ENCODE data around the gene MYORG.
"Not testable (repeated sequence)": the region's sequence is repeated elsewhere in the genome, so short reads cannot be mapped to it uniquely, and the experiment has no call there.

Gene MYORG

DNA sequence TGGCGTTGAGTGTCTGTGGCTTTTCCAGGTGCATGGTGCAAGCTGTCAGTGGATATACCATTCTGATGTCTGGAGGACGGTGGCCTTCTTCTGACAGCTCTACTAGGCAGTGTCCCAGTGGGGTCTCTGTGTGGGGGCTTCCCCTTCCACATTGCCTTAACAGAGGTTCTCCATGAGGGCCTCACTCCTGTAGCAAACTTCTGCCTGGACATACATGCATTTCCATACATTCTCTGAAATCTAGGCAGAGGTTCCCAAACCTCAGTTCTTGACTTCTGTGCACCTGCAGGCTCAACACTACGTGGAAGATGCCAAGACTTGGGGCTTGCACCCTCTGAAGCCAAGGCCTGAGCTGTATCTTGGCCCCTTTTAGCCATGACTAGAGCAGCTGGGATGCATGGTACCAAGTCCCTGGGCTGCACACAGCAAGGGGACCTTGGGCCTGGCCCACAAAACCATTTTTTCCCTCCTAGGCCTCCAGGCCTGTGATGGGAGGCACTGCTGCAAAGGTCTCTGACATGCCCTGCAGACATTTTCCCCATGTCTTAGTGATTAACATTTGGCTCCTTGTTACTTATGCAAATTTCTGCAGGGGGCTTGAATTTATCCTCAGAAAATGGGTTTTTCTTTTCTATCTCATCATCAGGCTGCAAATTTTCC lies 8.8 kb downstream of the MYORG start:
- DNase-seq: not testable (repeated sequence)

DNA sequence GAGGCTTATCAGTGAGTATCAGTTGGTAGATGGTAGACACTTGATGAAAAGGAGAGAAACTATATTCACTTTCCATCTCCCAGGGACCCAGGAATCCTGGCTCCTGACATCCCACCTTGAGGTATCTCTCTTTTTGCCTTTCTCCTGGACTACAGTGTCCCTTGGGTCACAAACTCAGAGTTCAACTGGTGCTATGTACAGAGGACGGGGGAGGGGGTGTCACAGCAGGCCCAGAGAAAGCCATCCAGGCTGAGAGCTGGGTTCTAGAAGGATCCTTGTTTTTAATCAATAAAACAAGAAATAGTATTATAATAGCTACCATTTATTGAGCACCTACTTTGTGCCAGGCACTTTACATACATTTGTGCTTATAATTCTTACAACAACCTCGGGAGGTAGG lies 10.3 kb downstream of the MYORG start:
- no peak for DNase-seq

DNA sequence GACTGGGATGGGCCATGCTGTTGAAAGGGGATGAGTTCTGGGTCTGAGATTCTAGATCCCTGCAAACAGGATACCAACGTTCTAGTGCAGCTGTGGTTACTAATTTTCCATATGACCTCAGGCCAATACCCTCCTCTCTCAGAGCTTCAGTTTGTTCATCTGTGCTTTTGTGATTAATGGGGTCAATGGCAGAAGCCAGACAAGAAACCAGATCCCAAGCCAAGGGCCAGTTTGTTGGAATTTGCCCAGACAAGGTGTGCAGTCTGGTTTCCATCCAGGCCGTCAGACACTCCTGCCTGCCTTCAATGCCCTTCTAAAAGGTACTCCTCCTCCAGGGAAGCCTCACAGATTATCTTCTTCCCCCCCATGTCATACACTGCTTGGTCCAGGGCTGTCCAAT lies 11.4 kb downstream of the MYORG start:
- no peak for DNase-seq

DNA sequence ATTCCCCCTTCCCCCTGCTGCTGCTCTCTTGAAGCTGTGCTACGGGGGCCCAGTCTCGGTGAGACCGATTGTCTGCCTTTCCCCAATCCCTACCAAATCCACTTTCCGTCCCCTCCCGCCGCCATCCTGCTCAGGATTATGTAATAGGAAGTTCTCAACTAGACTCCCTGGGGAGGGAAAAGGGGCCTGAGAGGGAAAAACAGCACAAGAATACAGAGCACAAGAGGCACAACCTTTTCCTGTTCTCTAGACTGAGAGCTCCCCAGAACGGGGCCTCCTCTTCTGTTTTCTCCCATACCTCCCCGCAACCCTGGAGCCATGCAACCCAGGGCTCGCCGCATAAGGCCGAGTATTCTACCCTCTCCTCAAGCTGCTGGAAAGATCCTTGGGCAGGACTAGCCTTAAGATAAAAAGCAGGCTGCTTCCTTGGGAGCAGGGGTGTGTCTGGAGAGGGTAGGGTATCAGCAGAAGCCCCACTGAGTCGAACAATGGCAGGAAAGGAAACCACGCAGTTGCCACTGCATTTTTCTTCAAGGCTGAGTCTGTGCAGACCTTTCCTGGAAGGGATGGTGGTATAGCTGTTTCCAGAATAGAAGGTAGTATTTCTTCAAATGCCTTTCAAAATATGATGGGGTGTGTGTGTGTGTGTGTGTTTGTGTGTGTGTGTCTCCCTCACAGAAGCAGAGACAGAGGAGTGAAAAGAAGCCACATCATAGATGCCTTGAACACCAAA lies 12.9 kb downstream of the MYORG start:
- no peak for DNase-seq

DNA sequence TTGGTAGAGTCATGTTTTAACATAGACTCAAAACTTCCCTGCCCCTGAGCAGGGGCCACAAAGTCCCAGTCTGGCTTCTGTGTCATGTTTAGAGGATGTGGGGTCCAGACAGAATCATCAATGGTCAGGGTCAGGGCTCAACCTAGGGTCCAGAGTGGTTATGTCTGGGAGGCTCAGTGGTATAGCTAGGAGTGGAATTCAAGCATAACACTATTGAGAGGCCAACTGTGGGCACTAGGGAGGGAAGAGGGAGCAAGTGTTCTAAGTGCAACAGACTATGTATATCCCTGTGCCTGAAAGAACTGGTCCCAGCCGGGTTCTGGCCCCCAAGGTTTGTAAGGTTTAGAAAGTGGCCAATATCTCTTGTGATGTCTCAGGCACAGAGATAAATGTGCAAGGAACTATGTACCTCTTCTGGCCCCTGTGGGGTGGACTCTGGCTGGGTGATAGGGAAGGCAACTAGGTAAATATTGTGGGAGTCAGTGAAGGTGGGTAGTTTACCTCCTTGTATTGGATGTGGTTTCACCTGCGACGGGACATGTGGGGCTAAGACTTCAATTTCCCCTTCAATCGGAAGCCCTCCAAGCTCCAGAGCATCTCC lies 14.0 kb downstream of the MYORG start:
- DNase-seq: no peak

DNA sequence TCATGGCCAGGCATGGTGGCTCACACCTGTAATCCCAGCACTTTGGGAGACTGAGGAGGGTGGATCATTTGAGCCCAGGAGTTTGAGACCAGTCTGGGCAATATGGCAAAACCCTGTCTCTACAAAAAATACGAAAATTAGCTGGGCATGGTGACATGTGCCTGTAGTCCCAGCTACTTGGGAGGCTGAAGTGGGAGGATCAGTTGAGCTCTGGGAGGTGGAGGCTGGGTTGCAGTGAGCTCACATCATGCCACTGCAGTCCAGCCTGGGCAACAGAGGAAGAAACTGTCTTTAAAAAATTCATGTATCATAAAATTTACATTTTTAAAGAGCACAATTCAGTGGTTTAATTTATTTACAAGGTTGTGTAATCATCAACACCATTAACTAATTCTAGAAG lies 23.7 kb downstream of the MYORG start:
- not testable (repeated sequence) for DNase-seq

DNA sequence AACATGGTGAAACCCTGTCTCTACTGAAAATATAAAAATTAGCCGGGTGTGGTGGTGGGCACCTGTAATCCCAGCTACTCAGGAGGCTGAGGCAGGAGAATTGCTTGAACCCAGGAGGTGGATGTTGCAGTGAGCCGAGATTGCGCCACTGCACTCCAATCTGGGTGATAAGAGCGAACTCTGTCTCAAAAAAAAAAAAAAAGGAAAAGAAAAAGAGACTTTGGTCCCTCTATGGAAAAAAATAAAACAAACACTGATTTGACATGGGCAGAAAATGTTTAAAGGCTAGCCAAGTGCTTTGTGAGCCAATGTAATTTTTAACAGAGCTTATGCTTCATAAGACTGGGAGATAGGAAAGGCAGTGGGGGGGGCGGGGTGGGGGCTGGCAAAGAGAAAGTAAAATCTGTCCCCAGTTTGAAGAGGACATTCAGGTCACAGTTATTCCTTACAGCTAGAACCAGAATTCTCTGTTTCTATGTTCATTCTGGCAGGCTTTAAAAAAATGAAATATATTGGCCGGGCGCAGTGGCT lies 24.5 kb downstream of the MYORG start:
- not testable (repeated sequence) for DNase-seq

DNA sequence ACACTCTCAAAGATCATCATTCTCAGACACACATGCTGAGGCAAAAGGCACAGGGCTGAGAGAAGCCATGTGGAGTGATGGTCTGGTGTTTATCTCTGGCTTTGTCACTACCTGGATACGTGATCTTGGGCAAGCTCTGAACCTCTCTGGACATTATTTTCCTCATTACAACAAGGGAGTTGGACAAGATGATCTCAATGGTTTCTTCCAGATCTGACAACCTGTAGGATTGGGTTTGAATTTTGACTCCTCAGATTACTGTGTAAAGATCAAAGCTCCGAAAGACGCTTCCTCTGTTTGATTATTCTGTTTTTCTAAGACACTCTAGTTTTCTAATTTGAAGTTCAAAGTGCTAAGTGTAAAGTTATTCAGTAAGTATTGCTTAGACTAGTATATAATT lies 27.4 kb downstream of the MYORG start:
- DNase-seq: no peak

DNA sequence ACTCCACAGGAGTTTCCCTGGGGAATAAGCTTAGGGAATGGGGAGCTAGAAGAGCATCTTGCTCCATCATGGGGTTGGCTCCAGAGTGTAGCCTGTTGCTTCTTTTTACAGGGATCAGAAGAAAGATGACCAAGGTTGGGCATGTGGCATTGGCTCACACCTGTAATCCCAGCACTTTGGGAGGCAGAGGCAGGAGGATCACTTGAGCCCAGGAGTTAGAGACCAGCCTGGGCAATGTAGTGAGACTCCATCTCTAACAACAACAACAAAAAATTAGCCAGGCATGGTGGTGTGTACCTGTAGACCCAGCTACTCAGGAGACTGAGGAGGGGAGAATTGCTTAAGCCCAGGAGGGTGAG lies 28.9 kb downstream of the MYORG start:
- no peak for DNase-seq

DNA sequence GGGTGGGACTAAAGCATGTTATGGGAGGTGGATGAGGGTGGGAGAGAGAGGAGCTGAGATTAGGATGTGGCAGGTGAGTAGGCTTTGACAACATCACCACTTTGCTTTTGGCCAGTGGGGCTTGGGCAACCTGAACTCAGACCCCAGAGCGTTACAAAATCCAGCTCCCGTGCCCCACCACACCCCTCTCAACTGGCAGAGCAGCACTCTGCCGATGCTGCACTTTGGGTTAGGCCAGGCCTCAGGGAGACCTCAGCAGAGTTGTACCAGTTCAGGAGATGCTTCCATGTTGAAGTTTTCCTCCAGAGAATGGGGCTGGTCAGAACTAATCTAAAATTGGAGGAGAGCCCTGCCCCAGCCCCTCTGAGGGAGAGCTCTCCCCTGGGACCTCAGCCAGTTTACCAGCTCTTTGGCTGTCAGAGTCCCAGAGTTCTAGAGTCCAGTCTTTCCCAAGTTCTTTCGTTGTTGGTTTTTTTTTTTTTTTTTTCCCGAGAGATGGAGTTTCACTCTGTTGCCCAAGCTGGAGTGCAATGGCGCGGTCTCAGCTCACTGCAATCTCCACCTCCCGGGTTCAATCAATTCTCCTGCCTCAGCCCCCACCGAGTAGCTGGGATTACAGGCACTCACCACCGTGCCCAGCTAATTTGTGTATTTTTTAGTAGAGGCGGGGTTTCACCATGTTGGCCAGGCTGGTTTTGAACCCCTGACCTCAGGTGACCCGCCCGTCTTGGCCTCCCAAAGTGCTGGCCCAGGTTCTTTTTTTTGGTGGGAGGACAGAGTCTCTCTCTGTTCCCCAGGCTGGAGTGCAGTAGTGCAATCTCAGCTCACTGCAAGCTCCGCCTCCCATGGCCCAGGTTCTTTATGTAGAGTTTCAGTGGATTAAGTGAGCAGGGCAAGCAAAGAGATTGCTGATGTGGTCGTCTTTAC lies 29.6 kb downstream of the MYORG start:
- no peak for DNase-seq

DNA sequence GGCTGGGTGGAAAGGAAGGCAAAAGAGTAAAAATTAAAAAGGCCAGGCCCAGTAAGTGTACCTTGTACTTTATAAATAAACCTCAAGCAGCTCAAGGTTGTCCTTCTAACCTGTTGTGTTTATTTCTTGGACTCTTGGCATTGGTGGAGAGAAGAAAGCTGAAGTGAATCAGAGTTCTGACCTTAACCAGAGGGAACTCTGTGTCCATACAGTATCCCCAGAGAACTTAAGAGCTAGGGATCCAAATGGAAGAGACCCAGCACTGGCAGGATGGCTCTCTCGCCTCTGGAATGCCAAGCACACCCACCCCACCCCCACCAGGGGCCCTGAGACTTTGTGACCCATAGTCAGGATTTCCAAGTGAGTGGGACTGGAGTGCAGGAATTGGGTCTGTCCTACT lies 33.1 kb downstream of the MYORG start:
- no peak for DNase-seq

DNA sequence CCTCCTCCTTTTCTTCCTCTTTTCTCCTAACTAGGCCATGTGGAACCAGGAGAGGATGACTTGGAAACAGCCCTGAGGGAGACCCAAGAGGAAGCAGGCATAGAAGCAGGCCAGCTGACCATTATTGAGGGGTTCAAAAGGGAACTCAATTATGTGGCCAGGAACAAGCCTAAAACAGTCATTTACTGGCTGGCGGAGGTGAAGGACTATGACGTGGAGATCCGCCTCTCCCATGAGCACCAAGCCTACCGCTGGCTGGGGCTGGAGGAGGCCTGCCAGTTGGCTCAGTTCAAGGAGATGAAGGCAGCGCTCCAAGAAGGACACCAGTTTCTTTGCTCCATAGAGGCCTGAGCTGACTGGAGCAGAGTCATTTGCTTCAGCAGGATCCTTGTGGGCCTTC lies 33.6 kb downstream of the MYORG start:
- no peak for DNase-seq

DNA sequence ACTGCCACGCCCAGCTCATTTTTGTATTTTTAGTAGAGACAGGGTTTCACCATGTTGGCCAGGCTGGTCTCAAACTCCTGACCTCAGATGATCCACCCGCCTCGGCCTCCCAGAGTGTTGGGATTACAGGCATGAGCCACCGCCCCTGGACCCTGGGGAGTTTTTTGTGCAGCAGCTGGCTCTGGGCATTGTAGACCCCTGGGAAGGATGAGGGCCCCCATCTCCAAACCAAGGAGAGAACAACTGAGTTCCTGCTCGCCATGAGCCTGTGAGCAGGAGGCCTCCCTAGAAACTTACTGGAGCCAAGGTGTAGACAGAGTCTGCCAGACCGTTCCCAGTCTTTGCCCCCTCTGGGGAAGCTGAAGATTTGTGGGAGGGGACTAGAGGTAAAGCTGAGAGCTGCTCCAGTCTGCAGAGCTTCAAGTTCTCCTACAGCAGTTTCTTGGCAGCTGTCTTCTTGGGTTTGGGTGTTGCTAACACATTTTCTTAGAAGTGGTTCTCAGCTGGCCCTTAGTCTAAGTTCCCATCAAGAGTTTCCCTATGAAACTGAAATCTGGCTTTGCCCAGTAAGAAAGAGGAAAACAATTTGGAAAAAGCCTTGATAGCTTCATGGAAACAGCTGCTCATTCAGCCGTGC lies 34.9 kb downstream of the MYORG start:
- no peak for DNase-seq

DNA sequence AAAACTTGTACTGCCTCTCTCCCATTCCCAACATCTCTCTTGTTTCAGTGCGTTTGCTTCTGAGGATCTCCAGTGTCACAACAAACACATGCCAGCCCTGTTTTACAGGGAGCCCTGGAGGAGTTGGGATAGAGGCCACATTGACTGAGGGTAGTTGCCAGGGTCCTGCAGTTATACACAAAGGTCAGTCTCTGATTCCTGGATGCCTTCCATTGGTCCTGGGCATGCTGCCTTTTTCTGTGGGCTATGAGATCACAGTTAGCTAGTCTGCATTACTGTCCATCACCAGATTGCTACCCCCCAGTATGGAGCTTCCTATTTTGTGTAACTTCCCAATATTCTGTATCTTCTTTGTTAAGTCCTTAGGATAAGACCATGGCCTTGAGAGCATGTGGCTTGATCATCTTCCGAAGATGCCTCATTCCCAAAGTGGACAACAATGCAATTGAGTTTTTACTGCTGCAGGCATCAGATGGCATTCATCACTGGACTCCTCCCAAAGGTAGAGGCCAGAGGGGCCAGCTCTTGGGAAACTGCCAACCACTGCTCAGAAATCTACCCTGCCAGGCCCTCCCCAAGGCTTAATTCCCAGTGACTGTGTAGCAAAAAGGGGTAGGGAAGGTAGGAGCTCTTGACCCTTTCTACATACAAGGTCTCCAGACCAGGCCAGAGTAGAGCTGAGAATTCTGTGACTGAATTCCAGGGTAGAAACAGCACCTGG lies 37.9 kb downstream of the MYORG start:
- no peak for DNase-seq

DNA sequence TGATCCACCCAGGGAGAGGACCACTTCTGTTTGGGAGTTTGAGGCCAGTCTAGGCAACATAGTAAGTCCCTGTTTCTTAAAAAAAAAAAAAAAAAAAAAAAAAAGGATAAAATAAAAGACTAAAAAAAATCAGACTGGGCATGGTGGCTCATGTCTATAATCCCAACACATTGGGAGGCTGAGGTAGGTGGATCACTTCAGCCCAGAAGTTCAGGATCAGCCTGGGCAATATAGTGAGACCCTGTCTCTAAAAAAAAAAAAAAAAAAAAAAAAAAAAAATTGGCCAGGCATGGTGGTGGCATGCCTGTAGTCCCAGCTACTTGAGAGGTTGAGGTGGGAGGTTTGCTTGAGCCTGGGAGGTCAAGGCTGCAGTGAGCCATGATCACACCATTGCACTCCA lies 38.6 kb downstream of the MYORG start:
- DNase-seq: not testable (repeated sequence)

DNA sequence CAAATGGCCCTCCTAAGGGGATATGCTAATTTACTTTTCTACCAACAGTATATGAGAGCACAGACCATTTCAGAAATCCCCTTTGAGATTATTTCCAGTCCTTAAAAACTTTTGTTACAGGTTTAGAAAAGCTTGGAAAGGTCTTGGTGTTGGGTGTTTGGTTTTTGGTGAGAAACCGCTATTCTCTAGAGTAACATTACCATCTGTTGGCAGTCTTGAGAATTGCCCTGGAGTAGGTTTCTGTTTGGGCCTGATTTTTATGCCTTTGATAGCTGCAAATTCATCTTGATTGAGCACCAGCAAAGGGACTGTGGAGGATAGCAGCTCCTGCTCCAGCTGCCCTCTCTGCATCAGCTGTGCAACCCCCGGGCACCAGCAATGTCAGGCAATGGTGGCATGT lies 39.3 kb downstream of the MYORG start:
- DNase-seq: no peak

DNA sequence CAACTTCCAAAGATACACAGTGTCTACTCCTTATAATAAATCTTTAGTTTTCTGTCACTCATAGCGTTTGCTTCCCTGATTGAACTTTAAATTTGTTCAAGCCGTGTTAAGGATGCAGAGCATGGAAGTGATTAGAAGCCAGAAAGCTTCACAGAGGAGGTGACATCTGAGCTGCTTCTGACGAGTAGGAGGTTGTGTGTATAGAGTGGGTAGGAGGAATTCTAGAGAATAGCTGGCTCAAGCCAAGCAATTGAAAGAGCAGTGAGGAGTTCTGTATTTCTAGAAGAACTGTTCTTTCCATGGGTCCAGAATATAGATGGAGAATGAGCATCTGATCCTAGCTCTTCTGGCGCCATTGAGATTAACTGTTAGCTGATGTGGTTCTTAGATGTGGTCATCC lies 41.3 kb downstream of the MYORG start:
- DNase-seq: no peak

DNA sequence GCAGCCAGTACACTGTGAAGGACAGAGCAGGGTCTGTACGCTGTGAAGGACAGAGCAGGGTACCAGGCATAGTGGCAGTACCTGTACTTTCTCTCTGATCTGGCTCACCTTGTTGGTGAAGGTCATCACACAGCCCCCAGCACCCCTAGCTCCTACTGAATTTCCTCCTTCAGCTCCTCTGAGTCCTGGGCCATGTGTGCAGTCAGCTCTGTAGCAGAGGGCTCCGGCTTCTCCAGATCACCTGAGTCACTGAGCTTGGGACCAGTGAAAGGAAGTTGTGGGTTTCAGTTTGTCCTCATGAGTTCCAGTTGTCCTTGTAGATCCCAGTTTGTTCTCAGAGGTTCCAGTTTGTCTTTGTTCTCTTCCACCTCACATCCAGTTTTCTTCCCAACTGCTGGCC lies 41.8 kb downstream of the MYORG start:
- DNase-seq: no peak

DNA sequence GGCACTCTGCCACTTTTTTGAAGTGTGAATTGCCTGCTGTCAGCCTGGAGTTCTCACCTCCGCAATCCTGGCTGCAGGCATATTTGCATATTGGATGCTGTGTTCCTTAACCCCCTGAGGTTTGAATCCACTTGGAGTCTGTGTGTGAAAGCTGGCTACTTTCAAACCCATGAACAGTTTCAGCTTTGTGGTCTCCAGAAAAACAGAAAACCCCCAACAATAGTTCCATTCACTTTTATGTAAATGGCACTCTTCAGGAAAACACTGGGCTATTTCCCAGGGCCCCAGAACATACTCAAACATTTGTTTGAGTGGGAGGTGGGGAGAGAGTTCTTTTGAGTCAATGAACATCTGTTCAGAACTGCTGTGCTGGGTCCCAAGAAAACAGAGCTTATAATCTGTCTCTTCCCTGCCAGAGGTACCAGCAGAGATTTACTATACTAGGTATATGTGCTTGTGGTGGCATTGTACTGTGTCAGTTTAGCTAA lies 42.3 kb downstream of the MYORG start:
- DNase-seq: no peak

DNA sequence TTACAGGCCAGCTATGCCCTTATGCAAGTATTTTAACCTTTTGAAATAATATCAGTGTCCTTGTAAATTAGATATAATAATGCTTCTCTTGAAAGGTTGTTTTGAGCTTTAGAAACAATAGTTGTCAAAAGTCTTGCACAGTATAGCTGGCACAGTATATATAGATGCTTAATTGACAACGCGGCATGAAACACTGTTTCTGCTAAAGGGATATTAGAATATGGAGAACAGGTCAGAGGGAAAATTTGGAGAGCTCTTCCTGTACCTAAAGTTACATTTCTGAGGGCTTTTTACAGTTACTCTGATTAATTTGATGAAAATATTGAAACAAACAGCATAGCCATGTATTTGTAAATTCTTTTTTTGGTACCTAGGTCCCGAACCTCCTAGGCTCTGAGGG lies 42.9 kb downstream of the MYORG start:
- no peak for DNase-seq

DNA sequence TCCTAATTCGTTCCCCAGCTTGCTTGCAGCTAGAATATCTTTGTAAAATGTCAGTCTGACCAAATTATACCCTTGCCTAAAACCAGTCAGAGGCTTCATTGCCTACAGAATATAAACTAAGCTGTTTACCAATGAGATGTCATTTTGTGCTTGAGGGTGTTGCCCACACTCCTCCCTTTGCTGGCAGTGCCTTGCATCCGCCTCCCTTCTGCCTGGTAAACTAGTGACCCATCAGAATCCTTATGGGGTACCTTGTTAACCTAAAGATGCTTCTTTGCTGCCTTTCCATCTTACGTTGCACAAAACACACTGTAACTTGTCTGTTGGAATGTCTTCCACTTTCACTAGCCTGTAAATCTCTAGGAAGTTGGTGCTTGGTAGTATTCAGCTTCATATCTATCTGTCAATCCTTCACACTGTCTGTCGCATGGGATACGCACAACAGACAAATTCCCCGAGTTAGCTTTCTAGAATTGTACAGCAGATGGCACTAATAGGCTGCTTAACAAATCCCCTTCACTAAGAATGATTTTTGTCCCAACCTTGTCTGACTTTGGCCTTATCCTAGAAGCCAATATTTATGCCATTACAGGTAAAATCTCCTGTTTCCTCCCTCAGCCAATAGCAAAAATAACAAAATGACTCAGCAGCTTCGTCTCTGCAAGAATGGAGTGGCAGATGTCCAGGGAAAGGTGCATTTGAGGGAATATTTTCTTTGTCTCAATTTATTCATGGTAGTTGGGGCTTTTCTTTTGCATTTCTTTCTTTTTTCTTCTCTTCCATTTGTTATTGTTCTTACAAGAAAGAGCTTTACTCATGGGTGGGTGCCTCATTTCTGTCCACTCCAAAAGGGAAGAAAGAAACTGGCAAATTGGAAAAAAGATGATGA lies 44.4 kb downstream of the MYORG start:
- DNase-seq: peak; percentile 72

All from NCI-H1694 treated with DMSO at 0.1 percent for 48 hours (cell line).